SIG-M5 treated with dmso at 0.1 percent for 504 hours (cell line): ENCODE data around the gene METTL13.
"Not testable (repeated sequence)": the region's sequence is repeated elsewhere in the genome, so short reads cannot be mapped to it uniquely, and the experiment has no call there.

ENCODE experiments used
- DNase-seq: peaks from one replicate; lab custom pipeline; 2025; ENCODE audit not compliant: unreplicated experiment; lab: John Stamatoyannopoulos, UW

Gene METTL13

DNA sequence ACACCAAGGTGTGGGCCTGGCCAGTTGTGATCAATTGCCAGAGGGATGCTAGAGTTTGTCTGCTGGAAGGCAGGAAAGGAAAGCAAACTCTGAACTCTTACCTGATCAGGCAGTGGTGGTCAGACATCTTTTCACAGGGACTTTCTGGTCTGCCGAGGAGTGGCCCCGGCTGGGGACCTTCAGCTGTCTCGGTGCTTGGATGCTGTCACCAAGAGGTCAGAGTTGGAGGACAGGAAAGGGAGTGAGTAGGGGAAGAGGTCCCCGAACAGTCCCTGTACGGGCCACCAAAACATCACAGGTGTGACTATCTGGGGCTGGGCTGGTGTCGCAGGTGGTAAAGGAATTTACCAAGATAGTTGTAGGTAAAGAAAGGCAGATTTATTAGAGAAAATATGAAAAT lies 17.7 kb upstream of the METTL13 start:
- DNase-seq: no peak

DNA sequence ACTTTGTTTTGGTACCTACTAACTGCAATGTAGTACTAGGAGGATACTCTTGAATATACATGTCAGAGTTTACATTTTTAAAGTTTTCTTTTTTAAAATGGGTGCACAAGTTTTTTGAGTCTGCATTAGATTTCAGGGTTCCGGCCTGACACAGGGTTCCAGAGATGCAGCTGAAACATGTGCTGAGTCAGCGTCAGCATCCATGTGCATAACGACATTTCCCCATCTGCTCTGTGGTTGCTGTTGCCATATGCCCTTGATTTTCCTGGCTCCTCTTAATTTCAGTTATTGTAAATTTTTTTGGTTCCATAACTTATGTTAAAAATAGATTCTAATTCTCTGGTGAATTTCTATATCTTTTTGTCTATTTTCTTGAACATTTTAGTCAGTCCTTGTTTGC lies 12.3 kb upstream of the METTL13 start:
- DNase-seq: no peak

DNA sequence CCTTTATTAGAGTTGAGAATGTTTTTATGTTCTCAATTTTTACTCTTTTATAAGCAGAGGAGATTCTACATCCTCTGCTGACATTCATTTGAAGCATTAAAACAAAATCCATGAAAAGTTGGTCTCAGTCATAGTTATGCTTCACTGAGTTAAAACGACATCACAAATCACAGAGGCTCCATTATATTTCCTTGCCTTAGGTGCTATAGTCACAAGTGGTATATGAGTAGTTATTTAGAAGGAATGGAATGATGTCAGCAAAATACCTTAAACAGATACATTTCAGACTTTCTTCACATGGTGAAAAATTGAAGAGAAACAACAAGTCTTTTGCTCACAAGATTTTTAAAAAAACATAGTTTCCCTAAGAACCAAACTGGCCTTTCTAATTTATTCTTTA lies 11.7 kb upstream of the METTL13 start:
- DNase-seq: no peak

DNA sequence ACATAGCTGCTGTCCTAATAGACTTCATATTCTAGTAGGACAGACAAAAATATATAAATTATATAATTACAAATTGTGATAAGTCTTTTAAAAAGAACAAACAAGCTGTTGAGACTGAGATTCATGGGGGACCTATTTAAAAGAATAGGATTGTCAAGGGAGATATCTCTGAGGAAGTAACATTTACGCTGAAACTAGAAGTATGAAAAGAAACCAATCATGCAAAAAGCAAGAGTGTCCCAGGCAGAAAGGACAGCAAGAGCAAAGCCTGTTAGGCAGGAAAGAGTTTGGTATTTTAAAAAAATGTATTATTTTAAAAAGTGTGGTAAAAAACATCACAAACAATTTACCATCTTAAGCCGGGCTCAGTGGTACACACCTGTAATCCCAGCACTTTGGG lies 9.1 kb upstream of the METTL13 start:
- DNase-seq: no peak

- DNase-seq: no peak
These were observed 781 bp upstream of the METTL13 start for GRCh38 chr1:171780583-171781175.

DNA sequence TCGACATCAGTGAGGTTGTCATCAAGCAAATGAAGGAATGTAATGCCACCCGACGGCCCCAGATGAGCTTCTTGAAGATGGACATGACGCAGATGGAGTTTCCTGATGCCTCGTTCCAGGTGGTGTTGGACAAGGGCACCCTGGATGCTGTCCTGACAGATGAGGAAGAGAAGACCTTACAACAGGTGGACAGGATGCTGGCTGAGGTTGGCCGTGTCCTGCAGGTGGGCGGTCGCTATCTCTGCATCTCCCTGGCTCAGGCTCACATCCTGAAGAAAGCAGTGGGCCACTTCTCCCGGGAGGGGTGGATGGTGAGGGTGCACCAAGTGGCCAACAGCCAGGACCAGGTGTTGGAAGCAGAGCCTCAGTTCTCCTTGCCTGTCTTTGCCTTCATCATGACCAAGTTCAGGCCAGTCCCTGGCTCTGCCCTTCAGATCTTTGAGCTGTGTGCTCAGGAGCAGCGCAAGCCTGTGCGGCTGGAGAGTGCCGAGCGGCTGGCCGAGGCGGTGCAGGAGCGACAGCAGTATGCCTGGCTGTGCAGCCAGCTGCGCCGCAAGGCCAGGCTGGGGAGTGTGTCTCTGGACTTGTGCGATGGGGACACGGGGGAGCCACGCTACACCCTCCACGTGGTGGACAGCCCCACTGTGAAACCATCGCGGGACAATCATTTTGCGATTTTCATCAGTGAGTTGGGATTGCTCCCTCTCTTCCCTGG lies 2.5 kb downstream of the METTL13 start:
- DNase-seq: no peak

GRCh38 chr1:171784784-171785183 lies 3.3 kb downstream of the METTL13 start:
- DNase-seq: no peak

DNA sequence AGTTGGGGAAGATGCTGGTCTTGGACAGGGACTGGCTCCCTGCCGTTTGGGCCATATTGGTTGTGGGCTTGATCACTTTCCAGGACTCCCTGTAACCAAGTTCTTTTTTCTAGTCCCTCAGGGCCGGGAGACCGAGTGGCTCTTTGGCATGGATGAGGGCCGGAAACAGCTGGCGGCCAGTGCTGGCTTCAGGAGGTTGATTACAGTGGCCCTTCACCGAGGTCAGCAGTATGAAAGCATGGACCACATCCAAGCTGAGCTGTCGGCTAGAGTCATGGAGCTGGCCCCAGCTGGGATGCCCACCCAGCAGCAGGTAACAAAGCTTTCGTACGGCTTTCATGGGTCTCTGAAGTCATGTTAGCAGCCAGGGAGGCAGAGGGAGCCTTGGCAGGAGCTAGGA lies 4.3 kb downstream of the METTL13 start:
- no peak for DNase-seq

GRCh38 chr1:171786534-171786933 lies 5.1 kb downstream of the METTL13 start:
- no peak for DNase-seq

- no peak for DNase-seq
These were observed 6.4 kb downstream of the METTL13 start for GRCh38 chr1:171787686-171788480.

- DNase-seq: no peak
These were observed 7.2 kb downstream of the METTL13 start for GRCh38 chr1:171788696-171789095.

- DNase-seq: no peak
These were observed 8.9 kb downstream of the METTL13 start for GRCh38 chr1:171790318-171790717.

DNA sequence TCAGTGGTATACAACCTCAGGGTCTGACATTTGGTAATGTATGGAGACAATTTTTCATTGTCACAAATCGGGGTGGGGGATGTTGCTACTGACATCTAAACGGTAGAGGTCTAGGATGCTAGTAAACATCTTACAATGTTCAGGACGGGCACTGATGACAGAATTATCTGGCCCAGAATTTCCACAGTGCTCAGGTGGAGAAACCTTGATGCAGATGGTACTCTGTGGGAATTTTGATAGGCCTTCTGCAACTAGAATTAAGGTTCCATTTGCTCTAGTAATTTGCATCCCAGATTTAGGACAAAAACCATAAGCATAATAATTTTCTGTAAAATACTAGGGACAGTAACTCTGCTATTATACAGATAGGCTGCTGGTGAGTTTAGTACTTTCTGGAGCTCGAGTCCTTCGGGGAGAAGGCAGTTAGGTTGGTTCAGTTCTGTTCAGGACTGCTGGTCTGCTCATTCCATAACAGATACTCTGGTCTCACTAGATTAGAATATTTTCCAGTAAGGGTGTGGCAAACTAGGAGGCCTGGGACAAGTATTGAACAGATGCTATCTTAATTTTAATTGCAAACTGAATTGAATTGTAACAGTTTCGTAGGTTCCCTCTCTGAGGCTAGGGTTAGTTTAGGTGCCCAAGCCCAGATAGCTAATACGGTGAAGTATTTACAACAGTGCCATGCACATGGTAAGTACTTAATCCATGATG lies 11.4 kb downstream of the METTL13 start:
- no peak for DNase-seq

GRCh38 chr1:171793636-171794035 lies 12.2 kb downstream of the METTL13 start:
- DNase-seq: no peak

DNA sequence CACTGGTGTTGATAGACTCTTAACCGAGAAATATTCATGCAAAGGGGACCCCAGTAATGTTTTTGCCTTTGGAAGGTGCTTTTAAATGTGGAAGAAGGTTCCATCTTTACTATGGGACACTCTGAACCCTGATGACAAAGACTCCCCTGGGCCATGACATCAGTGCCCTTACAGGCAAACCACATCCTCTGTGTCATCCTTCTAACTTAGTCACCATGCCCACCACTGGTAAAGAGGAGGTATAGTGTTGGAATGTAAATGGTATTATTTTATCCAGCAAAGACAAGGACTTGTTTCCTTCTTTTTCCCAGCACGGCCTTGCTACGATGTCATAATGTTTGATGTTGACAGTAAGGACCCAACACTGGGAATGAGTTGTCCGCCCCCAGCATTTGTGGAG lies 12.6 kb downstream of the METTL13 start:
- DNase-seq: peak; percentile 30

DNA sequence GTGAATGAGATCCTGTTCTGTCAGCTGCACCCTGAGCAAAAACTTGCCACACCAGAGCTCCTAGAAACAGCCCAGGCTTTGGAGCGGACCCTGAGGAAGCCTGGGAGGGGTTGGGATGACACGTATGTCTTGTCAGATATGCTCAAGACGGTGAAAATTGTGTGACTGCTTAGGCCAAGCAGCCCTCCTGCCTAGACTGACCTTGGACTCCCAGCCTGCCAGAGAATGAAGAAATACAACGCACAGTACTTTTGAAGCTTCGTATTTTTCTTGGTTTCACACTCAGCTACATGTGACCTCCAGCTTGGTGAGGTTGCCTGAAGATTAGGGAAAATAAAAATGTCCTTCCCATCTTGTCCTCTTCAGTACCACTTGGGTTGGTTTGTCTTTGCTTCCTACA lies 15.1 kb downstream of the METTL13 start:
- no peak for DNase-seq

DNA sequence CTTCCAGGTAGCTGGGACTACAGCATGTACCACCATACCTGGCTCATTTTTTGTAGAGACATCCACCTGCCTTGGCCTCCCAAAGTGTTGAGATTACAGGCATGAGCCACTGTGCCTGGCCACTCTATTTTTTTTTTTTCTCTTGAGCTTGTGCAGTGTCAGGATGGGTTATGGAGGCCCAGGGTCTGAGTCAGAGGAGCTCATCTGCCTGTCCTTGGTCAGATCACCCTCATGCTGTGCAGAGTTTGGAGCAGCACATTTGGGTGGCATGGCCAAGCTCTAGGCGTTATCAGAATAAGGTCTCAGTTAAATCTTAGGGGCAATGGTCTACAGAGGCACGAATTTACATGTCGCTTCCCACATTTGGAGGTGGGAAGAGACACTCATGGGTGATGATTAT lies 16.9 kb downstream of the METTL13 start:
- no peak for DNase-seq

DNA sequence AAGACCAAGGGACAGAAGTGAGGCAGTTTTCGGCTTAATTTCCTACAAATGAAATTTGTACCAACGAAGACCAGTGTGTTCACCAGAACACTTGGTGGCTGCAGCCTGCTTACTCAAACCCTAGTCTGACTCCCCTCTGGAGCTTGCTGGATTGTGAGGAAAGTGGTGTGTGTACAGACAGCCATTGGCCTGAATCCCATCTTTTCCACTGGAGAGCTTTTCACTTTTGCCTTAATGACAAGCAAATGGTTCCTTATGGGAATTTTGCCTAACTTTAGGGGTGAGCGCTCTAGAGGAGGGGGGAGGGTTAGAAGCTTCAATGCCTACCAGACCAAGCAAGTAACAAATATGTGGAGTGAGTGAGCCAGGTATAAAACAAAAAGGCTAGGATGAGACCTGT lies 17.3 kb downstream of the METTL13 start:
- no peak for DNase-seq

DNA sequence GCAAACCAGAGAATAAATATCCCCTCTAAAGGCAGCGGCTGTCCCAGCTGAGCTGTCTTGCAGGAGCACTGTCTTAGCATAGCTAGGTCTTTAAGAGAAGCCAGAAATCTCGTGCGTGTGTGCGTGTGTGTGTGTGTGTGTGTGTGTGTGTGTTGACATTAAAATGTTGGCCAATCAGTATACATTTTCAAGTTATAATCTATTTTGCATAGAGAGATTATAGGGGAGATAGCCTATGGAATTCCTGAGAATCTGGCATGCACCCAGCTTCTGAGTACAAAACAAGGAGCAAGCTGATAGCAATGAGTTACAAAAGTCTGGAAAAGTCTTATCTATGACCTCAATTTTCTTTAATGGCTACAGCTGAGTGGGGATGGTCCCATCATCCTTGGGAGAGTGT lies 17.7 kb downstream of the METTL13 start:
- DNase-seq: no peak

- DNase-seq: not testable (repeated sequence)
These were observed 18.2 kb downstream of the METTL13 start for GRCh38 chr1:171799698-171800097.

DNA sequence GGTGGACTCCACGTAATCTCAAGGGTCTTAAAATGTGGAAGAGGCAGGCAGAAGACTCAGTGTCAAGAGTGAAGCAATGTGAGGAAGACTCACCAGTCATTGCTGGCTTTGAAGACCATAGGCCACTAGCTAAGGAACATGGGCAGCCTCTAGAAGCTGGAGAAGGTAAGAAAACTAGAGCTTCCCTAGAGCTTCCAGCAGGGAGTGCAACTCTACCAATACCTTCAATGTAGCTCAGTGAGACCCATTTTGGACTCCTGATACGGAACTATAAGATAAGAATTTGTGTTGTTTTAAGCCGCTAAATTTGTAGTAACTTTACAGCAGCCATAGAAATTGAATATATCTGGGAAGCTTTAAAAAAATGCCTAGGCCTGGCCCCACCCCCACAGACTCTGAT lies 18.9 kb downstream of the METTL13 start:
- DNase-seq: no peak

- no peak for DNase-seq
These were observed 19.4 kb downstream of the METTL13 start for GRCh38 chr1:171800851-171801250.
